Measurements from ENCODE around the gene NHSL1. TPM values are rescaled to one million over a fixed set of nuclear protein-coding genes. Genes with fewer than 3 reads are reported as not detected.
A peak's percentile ranks its signal among the peaks of the same experiment; 100 is the strongest.

The NHSL1 gene
- total RNA-seq, 1 donor from 2014 or later, result 17.3 TPM

- no peak for DNase-seq
These were observed 34.2 kb downstream of the NHSL1 start for GRCh38 chr6:138465007-138465645.

GRCh38 chr6:138464085-138464484, 35.2 kb downstream of the NHSL1 start:
- no peak for DNase-seq

GRCh38 chr6:138461647-138462046, 37.6 kb downstream of the NHSL1 start:
- no peak for DNase-seq

GRCh38 chr6:138456401-138456790, 42.9 kb downstream of the NHSL1 start:
- DNase-seq, result no peak

- DNase-seq, result peak; percentile 24
These were observed 43.4 kb downstream of the NHSL1 start for GRCh38 chr6:138455746-138456400.

- no peak for DNase-seq
These were observed 44.1 kb downstream of the NHSL1 start for GRCh38 chr6:138454981-138455706.

- DNase-seq, result no peak
These were observed 48.3 kb downstream of the NHSL1 start for GRCh38 chr6:138451043-138451442.

GRCh38 chr6:138450445-138450844, 48.8 kb downstream of the NHSL1 start:
- DNase-seq, result no peak

- no peak for DNase-seq
These were observed 52.5 kb downstream of the NHSL1 start for GRCh38 chr6:138446821-138447220.

- DNase-seq, result no peak
These were observed 55.3 kb downstream of the NHSL1 start for GRCh38 chr6:138443979-138444378.

DNA sequence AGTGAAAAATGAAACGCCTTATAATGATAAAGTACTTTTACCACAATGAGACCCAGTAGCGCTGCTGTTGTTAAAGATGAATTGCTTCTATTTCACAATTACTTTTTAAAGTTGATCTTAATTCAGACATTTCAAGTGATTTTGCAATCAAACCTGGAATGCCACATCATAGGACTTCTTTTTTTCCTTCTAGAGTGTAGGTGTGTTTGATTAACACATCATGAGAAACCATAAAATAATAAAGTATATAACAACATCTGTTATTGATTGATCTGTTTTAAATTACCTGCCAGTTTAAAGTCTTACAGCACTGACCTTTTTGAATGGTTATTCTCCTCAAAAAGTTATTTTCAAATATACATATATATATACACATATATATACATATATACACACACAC, 56.6 kb downstream of the NHSL1 start:
- no peak for DNase-seq

DNA sequence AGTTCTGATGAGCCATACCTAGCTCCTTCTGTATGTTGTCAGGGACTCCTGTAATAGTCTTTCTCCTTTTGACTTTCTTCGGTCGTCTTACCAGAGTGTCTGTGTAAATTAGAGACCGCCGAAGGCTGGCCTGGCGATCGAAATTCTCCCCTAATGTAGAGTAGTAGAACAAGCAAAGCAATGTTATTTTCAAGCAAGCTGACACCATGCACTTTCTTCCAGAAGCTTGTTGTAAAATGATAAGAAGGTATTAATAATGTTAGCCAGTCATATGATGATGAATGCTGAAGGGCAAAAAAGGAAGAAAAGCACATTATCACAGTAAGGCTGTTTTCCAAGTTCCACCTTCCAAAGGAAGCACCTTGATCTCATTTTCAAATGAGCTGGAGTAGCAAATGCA, 57.3 kb downstream of the NHSL1 start:
- no peak for DNase-seq

GRCh38 chr6:138440758-138441357, 58.4 kb downstream of the NHSL1 start:
- DNase-seq, result no peak

DNA sequence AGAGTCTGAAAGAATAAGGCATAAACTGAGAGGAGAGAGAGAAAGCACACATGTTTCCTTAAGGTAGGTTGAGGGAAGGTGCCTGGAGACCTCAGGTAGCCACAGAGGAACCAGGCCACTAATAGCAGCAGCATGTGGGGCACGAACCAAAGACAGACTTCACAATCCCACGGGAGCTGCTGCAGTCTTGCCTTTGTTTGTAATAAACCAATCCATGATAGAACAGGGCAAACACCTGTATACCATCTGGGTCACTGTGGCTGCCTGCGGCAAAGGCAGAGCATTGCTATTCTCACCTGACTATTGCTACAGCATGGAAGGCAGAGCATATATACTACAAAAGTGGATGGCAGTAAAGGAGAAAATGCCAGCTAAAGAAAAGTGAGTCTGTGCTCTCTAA, 59.0 kb downstream of the NHSL1 start:
- DNase-seq, result no peak

DNA sequence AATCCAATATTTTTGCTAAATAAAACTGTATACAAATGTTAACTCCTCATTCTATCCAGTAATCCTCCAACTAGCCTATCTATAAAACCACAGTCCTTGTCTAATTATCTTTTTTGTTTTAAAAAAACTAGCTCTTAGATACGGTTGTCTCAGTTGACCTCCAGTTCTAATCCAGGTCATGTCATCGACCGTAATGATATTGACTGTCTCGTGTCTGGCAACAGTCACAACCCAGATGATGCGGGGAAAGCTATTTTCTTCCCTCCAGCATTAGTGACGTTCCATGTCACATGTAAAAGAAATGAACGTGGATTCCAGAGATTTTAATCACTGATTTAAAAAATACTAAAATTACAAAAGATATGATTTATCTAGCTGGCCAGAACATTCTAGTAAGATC, 59.7 kb downstream of the NHSL1 start:
- DNase-seq, result no peak

DNA sequence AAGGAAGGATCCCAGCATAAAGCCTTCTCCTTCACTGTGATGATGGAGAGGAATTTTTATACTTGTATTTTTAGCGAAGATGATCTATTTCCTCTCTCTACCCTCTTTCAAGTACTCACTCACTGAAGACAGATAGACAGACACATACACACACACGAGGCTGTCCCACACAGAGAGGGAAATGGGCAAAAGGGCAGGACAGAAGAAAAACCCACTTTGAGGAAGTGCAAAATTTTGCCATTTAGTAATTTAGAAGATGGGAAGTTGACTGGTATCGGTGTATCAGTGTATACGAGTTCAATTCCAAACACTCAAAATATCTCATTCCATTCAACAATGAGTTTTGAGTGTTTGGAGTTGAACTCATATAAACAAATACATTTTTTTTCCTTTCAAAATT, 64.4 kb downstream of the NHSL1 start:
- no peak for DNase-seq

DNA sequence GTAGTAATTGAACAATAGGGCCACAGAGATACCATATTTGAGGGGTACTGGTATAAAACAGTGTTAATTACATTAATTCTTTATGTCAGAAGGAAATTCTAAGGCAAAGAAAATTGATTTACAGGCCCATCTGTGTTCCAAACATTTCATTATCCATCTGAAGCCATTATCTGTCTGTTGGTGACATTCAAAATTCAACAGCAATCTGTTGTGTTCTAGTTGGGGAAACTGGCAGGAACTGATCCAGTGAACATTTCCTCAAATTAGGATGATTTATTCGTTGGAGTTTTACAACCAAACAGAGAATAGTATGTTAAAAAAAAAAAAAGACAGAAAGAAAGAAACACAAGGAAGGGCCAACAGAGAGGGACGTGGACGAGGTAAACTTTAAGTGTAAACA, 65.2 kb downstream of the NHSL1 start:
- DNase-seq, result no peak

- DNase-seq, result no peak
These were observed 67.3 kb downstream of the NHSL1 start for GRCh38 chr6:138432063-138432356.

- no peak for DNase-seq
These were observed 67.8 kb downstream of the NHSL1 start for GRCh38 chr6:138431256-138432062.

GRCh38 chr6:138430361-138431145, 68.7 kb downstream of the NHSL1 start:
- DNase-seq, result peak; percentile 74

DNA sequence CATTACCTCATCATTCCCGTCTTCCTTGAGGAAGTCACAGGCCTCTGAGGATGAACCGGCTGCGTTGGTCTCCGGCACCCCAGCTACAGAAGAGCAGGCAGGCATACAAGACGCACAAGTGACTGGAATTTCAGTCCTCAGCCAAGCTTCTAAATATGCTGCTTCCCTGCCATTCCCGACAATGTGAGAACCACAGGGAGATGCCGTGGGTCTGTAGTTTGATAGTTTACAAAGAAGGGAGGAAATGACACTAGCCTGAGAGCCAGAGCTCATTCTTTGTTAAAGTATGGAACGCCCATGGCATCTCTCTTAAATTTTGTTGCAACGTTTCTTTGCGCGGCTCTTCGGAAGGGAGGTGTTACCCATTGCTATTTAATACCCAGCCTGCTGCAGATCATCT, 69.5 kb downstream of the NHSL1 start:
- no peak for DNase-seq

Measured in tongue (tissue), 2 donors.